GM19438 (cell line): ENCODE results near the gene CBX4.
A peak's percentile ranks its signal among the peaks of the same experiment; 100 is the strongest.

Experiments used
- ATAC-seq: cut with Tn5 transposase; IDR thresholded peaks from one replicate; pipeline ENCODE4 v1.9.1; 2021; ENCODE audit warnings: low read depth; ENCODE audit not compliant: unreplicated experiment

The CBX4 gene

DNA sequence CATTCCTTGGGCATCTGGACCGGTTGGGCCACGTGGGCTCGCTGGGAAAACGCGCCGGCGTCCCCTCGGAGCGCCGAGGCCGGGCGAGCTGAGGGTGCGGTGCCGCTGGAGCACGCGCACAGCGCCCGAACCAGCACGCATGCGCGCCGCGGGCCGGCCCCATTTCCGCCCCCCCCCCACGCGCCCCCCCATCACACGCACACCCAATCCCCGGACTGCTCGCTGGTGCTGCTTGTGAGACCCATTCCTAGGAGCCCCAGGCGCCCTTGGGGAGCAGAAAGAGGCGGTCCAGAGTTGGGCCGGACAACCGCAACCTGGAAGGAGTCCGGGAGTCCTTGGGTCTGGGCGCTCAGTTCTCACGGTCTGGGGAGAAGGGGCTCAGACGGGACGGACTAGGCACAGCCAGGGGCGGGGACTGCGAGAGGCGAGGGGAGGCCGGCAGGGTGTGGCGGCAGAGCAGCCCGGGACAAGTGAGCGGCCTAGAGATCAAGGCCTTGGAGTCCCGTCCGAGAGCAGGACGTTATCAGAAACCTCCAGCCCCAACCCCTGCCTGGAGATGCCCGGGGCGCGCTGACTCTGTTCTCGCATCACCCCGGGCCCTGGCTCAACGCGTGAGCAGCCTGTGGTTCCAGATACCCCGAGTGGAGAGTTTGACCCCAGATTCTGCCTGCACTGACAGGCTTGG is 36.4 kb downstream of the CBX4 start:
- no peak for ATAC-seq

GRCh38 chr17:79802039-79802735 is 37.1 kb downstream of the CBX4 start:
- no peak for ATAC-seq

DNA sequence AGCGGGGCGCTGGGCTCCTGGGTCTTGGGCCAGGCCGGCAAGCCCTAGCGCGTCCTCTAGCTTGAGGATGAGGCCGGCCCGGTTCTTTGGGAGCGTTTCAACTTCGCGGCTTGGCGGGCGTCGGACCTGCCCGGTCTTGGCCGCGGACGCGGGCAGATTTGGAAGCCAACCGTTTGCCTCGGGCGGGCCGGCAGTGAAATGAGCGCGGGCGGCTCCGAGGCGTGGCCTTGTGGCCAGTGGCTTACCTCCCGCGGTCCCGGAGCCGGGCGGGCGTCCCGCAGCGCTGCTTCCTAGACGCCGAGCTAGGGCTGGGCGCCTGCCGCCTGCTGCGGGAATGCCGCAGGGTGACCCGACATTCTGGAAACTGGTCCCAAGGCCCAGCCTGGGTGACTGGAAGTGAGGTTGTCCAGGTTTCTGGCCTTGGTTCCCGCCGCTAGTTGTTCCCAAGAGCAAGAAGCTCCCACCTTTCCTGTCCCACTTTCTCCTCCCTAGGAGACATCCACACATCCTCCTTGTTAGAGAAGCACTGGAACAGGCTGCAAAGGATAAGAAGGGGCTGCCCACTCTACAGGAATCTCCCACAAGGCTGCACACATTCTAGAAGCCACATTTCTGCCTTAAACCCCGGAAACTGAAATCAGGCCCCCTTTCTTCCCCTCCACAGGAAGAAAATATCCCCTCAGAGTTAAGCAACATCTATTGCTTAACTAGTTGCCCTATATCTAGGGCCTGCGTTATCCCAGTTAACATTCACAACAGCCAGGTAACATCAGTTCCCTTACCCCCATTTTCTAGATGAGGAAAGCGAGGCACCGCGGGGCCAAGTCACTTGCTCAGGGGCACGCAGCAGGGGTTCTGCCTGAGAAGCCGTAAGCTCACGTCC is 37.8 kb downstream of the CBX4 start:
- no peak for ATAC-seq

- no peak for ATAC-seq
Measured at GRCh38 chr17:79800325-79801155, 38.7 kb downstream of the CBX4 start.

DNA sequence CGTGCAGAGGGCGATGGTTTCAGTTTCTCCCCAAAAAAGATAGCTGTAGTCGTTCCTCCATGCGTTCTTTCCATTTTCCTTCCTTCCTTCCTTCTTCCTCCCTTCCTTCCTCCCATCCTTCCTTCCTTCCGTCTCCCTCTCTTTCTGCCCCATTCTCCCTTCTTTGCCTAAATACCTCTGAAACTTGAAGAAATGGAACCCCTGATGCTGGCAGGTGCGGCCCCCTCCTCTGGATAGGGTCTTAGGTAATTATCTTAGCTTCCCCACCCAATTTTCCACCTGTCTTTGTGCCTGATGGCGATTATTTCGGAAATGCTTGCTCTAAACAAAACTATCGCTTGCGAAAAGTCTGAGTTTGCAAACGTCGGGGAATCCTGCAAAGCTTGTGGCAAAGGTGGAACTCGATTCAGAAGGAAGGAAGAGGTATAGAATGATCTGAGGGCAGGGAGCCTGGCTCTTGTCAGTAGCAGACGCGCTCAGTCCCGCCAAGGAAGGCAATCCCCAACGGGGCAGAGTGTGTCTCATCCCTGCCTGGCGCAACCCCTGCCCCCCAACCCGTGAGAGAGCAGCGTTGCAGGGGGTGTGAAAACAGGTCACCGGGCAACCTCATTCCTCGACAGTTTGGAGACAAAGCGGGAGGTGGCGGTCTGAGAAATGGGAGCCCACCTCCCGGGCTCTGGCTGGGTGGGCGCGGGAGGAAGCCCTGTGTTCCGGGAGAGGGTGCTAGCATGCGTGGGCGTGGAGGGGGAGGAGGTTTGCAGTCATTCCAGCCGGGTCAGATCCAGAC is 39.5 kb downstream of the CBX4 start:
- no peak for ATAC-seq

DNA sequence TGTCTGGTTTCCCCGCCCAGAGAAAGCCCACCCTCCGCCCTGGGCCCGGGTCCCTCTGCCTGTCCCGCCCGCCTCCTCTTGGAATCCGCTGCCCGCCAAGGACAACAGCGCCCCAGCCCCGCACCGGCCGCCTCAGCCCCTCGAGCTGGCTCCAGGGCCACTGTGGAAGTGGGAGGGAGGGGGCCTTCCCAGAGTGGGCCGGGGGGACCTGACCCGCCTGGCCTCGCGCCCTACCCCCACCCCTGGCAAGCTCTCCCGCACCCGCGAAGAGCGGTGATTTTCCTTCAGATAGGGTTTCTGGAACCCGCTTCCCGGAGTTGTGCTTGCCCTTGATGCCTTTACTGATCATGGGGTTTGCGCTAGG is 40.1 kb downstream of the CBX4 start:
- no peak for ATAC-seq

GRCh38 chr17:79798299-79799173 is 40.7 kb downstream of the CBX4 start:
- no peak for ATAC-seq

DNA sequence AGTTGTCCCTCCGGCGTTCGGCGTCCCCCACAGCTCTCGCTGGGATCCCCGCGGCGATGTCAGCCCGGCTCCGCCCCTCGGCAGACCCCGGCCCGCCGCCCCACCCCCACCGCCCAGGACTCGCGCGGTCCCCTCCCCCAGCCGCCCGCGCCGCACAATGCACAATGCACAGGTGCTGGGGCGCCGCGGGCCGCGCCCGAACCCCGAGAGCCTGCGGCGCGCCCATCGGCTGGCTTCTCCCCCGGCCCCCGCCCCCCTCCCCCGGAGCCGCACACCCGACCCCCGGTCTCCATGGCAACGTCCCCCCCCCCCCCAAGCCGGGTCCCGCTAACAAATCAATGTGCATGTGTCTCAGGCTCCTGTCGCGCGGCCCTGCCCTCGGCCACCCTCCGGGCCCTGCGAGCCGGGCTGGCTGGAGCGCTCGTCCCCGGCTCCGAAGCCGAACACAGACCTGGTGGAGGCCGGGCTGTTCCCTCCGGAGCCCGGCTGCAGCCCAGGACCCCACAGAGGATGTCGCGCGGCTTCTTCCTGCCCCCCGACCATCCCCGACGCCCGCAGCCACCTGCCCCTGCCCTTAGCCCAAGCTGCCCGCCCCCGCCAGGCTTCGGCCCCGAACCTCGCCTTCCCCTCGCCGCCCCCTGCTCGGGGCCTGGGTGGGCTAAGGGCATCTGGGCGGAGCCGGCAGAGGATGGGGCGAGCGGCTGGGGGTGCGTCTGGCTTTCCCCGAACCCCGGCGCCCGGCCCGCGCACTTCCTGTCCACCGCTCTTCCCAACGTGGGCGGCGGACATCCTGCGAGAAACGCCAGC is 41.5 kb downstream of the CBX4 start:
- peak; percentile 18 for ATAC-seq

DNA sequence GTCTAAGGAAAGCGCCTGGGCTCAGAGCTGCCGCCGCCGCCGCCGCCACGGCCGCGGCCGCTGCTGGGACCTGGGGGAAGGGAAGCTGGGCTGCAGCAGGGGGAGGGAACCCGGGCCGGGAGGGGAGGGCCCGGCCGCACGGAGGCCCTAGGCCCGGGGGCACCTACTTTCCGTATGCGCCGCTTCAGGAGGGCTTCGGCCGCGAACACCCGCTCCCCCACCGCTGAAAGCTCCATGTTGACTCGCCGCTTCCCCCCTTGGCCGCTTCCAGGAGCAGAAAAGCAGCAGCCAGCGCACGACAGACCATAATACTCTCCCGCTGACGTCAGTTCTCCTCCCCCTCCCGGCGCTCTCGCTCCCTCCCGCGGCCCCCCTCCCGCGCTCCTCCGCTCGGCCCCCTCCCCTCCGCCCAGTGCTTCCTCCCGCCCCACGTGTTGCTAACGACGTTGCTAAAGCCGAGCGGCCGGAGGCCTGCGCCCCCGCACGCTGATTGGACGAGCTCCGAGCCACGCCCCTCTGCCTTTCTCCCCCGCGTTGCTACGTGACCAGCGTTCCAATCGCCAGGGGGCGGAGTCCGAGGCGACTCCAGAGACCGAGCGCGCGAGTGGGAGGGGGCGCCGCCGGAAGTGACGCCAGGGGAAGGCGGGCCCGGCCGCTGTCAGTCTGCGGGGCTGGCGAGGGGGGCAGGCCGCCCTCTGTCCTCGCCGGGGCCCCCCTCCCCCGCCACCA is 42.3 kb downstream of the CBX4 start, which contains the start of gene CBX8:
CBX8 (minus strand) TSS at position 315 of the 729 bp plus-strand sequence; CDS start at position 236, 79 bp downstream.
- ATAC-seq = peak; percentile 84

DNA sequence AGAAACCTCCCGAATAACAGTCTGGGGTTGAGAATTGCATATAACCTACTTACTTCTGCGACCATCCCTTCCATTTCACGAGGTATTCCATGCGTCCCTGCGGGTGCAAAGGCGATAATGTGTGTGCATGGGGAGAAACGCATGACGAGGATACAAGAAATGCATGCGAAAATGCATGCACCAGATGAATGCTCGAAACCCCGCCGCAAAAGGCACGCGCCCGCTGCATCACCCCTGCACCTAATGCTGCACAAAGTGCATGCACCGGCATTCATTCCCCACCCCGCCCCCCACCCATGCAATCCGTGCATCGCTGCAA is 42.8 kb downstream of the CBX4 start:
- ATAC-seq = no peak

DNA sequence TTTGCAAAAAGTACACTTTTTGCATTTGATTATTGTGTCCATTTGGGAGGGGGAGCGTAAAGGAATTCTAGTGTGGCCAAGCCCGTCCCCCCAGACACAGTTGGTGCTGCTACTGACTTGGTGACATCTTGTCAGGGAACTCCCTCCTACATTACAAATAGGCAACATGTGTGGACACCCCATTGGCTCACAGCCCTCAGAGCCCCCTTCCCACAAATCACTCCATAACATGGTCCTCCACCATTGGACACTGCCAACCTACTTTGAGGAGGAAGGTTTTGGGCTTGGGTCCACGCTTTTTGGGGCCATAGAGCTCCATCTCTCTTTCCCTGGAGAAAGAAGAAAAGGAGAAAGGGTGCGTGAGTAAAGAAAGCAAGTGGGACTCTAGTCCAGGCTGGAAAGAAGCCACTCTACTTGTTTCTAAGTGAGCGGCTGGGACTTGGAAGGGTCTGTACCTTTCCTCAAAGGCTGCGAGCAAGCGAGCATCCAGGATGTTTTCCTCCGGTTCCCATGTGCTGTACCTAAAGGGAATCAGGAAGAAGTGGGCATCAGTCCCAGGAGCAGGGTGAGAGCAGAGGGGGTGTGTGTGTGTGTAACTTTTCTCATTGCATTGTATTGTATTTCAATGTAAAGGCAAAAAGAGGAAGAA is 43.3 kb downstream of the CBX4 start:
- ATAC-seq = no peak

DNA sequence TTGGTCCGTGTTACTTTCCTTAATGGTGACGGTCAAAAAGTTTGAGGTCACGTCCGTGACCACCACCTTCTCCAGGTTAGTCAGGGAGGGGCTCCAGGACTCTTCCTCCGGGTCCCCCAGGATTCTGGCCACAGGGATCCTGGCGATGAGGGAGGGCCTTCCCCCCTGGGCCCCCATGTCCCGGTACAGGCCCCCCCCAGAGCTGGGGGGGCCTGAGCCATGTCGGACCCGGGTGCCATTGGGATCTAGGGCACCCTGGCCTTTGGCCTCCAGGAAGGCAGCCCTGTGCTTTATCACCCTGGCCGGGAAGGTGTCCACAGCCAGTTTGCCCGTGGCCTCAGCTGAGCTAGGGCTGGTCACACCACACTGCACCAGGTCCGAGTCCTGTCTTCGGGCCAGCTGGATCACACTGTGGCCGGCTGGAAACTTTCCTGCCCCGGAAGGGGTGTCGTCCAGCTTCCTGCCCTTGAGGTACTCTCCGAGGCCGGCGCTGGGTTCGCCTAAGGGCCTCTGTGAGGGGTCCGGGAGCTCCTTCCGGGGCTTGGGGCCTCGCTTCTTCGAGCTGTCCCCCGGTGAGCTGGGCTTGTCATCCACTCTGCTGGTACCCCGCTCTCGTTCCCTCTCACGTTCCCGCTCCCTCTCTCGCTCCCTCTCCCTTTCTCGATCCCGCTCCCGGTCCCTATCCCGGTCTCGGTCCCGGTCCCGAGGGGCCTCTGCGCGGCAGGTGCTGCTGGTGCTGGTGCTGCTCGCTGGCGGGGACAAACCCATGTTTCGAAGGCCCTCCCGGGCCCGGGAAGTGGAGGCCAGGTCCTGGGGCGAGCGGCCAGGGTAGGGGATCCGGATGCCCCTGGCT is 44.4 kb downstream of the CBX4 start:
- no peak for ATAC-seq

DNA sequence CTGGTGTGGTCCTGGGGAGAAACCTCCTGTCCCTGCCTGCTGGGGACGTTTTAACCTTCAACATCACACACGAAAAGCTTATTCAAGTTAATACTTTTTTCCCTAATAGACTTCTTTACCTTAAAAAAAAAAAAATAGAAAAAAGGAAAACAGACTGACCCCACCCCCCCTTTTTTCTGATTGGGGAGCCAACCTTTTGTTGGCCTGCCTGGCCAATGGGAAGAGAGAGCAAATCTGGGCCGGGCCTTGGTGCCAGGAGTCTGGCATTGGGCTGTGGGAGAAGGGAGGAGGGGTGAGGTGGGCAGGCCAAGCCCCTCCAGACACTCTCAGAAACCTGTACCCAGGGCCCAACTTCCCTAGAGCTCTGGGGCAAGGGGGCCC is 45.3 kb downstream of the CBX4 start:
- ATAC-seq = no peak

DNA sequence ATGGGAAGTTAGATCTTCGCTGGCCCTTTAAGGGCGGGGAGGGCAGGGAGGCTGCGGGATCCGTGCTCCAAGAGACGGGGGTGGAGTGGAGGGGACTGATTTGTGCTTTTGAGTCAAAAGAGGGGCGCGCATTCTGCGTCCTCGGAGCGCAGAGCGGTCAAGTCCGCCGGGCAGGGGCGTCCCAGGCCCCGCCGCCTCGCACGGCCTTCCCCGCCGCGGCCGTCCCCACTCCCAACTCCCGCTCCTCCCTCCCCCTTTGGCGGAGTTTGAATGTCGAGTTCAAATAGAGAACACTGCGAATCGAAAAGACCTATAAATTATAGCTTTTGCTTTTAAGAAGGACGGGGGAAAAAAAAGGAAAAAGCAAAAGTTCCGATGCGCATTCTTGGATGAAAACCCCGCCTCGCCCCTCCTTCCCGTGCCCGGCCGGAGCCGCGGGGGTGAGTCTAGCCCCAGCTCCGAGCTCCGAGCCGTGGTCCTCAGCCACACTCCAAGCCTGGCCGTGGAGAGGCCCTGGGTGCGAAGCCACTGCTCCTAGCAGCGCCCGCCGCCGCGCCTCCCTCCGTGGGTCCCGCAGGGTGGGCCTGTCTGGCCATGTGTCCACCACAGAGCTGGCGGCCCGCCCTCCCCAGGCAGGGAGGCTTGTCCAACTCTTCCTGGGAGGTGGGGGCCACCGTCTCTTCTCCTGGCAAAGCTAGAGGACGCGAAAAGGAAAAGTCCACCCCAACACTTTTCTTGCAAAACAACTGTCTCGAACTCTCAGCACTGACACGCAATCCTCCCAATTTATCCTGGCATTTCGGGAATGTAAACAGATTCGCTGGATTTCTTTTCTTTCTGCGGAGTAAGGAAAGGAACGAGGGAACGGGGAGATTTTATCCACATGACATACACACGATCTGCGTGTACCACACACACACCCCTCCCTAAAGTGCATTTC is 46.0 kb downstream of the CBX4 start:
- ATAC-seq = no peak

GRCh38 chr17:79792341-79792871 is 46.8 kb downstream of the CBX4 start:
- ATAC-seq = no peak
